HG03097 (cell line): ENCODE data around the gene METTL25.
A peak's percentile ranks its signal among the peaks of the same experiment; 100 is the strongest.

Experiments
- ATAC-seq: cut with Tn5 transposase; IDR thresholded peaks from one replicate; pipeline ENCODE4 v1.9.1; 2021; ENCODE audit not compliant: unreplicated experiment, low FRiP score

The METTL25 gene

GRCh38 chr12:82522762-82523161, 164.4 kb downstream of the METTL25 start:
- no peak for ATAC-seq

GRCh38 chr12:82523996-82524395, 165.7 kb downstream of the METTL25 start:
- ATAC-seq, result peak; percentile 74

- no peak for ATAC-seq
Measured at GRCh38 chr12:82524641-82525040, 166.3 kb downstream of the METTL25 start.

GRCh38 chr12:82525616-82526015, 167.3 kb downstream of the METTL25 start:
- no peak for ATAC-seq

GRCh38 chr12:82527165-82527780, 168.9 kb downstream of the METTL25 start:
- peak; percentile 51 for ATAC-seq
